ENCODE data around the gene VILL.

Gene VILL

DNA sequence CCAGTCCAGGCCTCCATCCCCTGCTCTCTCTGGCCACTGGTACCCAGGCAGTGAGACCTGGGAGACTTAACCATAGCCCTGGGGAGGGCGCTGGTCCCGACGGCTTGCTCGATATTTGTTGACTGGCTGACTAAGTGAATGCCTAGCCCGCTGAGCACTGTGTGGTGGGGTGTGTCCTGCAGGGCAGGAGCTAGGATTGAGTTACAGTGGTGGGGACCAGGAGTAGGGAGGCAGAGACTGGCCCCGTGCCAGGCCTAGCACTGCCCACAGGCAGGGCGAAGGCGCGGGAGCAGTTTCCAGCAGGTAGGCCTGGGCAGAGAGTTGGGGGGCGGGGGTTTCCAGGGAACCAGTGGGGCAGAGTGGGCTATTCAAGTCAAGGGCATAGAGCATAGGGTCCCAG lies at the start of gene VILL:
TSS of gene VILL (plus strand) at position 260 of the 400 bp plus-strand sequence. CDS start 2,887 bp downstream, outside the sequence.
- in situ Hi-C loops (cut with MboI; ENCODE audit: low sequenced_read_pairs, unreplicated experiment): no loop called here
- TF ChIP-seq, protein P1, sequence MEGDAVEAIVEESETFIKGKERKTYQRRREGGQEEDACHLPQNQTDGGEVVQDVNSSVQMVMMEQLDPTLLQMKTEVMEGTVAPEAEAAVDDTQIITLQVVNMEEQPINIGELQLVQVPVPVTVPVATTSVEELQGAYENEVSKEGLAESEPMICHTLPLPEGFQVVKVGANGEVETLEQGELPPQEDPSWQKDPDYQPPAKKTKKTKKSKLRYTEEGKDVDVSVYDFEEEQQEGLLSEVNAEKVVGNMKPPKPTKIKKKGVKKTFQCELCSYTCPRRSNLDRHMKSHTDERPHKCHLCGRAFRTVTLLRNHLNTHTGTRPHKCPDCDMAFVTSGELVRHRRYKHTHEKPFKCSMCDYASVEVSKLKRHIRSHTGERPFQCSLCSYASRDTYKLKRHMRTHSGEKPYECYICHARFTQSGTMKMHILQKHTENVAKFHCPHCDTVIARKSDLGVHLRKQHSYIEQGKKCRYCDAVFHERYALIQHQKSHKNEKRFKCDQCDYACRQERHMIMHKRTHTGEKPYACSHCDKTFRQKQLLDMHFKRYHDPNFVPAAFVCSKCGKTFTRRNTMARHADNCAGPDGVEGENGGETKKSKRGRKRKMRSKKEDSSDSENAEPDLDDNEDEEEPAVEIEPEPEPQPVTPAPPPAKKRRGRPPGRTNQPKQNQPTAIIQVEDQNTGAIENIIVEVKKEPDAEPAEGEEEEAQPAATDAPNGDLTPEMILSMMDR (IDR thresholded peaks at IDR 0.05; ENCODE audit: borderline replicate concordance, control extremely low read depth, extremely low read depth, insufficient read depth, missing control alignments): no peak
- DNase-seq (ENCODE audit: low spot score): no peak

DNA sequence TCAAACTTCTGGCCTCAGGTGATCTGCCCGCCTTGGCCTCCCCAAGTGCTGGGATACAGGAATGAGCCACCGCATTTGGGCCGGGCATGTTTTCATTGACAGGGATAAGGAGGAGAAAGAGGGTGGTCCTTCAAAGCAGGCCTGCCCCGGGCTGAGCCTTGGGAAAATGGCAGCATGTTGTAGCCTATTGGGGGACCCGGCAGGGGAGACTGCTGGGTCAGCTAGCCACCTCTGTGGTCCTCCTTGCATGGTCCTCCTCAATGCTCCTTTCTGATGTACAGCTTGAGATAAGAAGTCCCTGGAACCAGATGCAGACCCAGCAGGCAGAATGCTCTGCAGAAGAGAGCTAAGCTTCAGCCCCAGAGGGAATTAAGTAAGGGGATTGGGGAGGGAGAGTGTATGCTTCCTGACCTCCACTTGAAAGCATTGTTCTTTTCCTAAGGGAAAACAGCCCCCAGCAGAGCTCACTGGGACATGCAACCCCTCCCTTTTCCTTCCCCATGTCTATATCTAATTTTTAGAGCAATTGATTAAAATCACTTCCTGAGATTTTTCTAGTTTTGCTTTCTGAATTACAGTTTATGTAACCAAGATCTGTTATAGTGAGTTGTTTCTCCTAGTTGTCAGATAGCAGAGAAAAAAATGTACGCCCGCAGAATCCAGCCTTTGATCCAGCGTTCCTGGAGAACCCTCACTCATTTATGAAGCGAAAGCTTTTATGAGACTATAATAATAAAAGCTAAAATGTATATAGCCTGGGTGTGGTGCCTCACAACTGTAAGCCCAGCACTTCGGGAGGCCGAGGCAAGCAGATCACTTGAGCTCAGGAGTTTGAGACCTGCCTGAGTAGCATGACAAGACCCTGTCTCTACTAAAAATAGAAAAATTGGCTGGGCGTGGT lies 48.7 kb upstream of the VILL start:
- DNase-seq (ENCODE audit: low spot score): no peak
- in situ Hi-C loops (cut with MboI; ENCODE audit: low sequenced_read_pairs, unreplicated experiment): no loop called here
- TF ChIP-seq, protein P1 (IDR thresholded peaks at IDR 0.05; ENCODE audit: borderline replicate concordance, control extremely low read depth, extremely low read depth, insufficient read depth, missing control alignments): no peak

DNA sequence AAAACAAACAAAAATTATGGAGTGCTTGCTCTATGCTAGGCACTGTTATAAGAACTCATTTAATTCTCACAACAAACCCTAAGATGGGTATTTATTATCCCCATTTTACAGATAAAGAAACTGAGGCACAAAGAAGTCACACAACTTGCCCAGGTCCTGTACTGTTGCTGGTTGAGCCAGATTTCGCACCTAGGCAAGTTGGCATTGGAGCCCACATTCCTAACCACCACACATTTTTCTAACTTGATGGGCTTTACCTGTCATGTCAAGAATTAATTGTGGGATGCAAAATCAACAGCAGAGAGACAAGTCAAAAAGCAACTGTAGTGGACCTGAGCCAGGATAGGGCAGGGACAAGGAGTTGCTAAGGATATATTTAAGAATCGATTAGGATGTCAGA lies 47.9 kb upstream of the VILL start:
- in situ Hi-C loops (cut with MboI; ENCODE audit: low sequenced_read_pairs, unreplicated experiment): no loop called here
- no peak for DNase-seq (ENCODE audit: low spot score)
- TF ChIP-seq, protein P1 (IDR thresholded peaks at IDR 0.05; ENCODE audit: borderline replicate concordance, control extremely low read depth, extremely low read depth, insufficient read depth, missing control alignments): no peak

DNA sequence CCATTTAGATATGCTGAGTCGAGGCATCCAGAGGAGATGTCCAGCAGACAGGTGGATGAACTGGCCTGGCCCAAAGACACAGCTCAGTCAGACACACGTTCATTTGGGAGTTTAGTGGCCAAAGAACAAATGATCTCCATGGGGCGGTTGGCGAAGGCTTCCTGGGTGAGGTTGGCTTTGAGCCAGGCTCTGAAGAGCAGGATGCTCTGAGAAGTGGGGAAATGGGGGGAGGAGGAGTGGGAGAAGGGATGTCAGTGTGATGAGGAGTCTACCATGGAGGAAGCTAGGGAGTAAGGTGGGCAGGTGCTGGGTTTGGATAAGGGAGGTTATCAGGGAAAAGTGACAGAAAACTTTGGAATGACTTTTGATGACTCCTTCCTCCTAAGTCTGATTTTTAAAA lies 47.5 kb upstream of the VILL start:
- DNase-seq (ENCODE audit: low spot score): no peak
- in situ Hi-C loops (cut with MboI; ENCODE audit: low sequenced_read_pairs, unreplicated experiment): no loop called here
- TF ChIP-seq, protein P1 (IDR thresholded peaks at IDR 0.05; ENCODE audit: borderline replicate concordance, control extremely low read depth, extremely low read depth, insufficient read depth, missing control alignments): no peak

DNA sequence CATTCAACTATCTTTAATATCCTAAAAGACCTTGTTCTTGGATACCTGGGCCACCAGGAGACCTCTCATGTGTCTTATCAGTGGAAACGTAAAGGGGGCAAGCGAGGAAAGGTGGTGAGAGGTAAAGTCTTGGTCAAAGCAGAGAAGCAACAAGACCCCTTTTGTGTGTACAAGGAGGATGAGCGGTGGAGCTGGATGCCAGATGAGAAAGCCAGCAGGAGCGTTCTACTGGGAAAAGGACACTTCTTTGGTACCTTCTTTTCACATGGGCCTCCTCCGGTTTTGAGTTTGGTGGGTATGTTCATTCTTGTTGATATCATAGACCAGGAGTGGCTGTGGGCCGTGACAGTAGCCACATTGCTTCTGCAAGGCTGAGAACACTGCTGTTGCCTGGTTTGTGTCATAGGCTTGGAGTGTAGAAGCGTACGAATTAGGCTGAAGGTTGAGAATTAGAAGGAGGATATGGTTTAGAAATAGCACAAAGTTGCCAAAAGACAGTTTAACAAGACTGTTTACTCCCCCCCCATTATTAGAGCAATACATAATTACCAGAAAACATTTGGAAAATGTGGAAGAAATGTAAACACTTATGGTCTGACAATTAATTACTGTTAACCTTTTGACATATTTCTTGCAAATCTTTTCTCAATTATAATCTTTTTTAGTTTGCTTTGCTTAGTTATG lies 46.8 kb upstream of the VILL start:
- DNase-seq (ENCODE audit: low spot score): no peak
- TF ChIP-seq, protein P1 (IDR thresholded peaks at IDR 0.05; ENCODE audit: borderline replicate concordance, control extremely low read depth, extremely low read depth, insufficient read depth, missing control alignments): no peak
- in situ Hi-C loops (cut with MboI; ENCODE audit: low sequenced_read_pairs, unreplicated experiment): no loop called here

DNA sequence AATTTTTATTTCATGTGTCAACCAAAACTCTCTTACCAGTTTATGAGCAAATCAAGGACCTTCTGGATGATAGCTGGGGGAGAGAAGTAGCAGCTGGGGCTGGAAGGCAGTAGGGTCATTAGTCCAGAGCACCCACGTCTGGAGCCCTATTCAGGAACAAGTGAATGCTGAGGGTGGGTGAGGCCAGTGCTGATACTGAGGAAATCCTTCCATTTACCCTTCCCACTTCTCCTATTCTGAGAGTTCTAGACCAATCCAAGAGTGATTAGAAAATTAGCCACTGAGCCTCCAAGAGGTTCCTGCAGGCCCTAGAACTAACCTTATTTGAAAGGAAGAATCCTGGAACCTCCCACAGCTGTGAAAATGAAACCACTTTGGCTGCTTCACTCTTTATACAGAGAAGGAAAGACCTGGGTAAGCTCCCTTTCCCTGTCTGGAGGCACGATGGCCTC lies 46.2 kb upstream of the VILL start:
- no peak for DNase-seq (ENCODE audit: low spot score)
- TF ChIP-seq, protein P1 (IDR thresholded peaks at IDR 0.05; ENCODE audit: borderline replicate concordance, control extremely low read depth, extremely low read depth, insufficient read depth, missing control alignments): no peak
- in situ Hi-C loops (cut with MboI; ENCODE audit: low sequenced_read_pairs, unreplicated experiment): no loop called here

All from GM13976 (cell line).